GM18873 (cell line): ENCODE results near the gene CLEC10A.
"Not testable (repeated sequence)": the region's sequence is repeated elsewhere in the genome, so short reads cannot be mapped to it uniquely, and the experiment has no call there.

Experiments used
- ATAC-seq: cut with Tn5 transposase; IDR thresholded peaks from one replicate; pipeline ENCODE4 v1.9.1; 2021; ENCODE audit warnings: mild to moderate bottlenecking, moderate library complexity, moderate number of reproducible peaks; ENCODE audit not compliant: unreplicated experiment, low FRiP score

CLEC10A gene

GRCh38 chr17:7077911-7078546, 2.0 kb downstream of the CLEC10A start:
- no peak for ATAC-seq

GRCh38 chr17:7074931-7075330, 5.1 kb downstream of the CLEC10A start:
- no peak for ATAC-seq

GRCh38 chr17:7072406-7072805, 7.6 kb downstream of the CLEC10A start:
- no peak for ATAC-seq

- no peak for ATAC-seq
These were observed 9.3 kb downstream of the CLEC10A start for GRCh38 chr17:7070712-7071111.

GRCh38 chr17:7068268-7068667, 11.8 kb downstream of the CLEC10A start:
- no peak for ATAC-seq

- no peak for ATAC-seq
These were observed 12.9 kb downstream of the CLEC10A start for GRCh38 chr17:7067198-7067597.

- no peak for ATAC-seq
These were observed 15.8 kb downstream of the CLEC10A start for GRCh38 chr17:7064261-7064660.

GRCh38 chr17:7063518-7064094, 16.4 kb downstream of the CLEC10A start:
- no peak for ATAC-seq

GRCh38 chr17:7060165-7060891, 19.7 kb downstream of the CLEC10A start:
- ATAC-seq, result no peak

GRCh38 chr17:7058831-7059447, 21.1 kb downstream of the CLEC10A start:
- no peak for ATAC-seq

GRCh38 chr17:7056386-7056785, 23.7 kb downstream of the CLEC10A start:
- no peak for ATAC-seq

GRCh38 chr17:7050583-7050982, 29.5 kb downstream of the CLEC10A start:
- ATAC-seq, result not testable (repeated sequence)

- ATAC-seq, result no peak
These were observed 31.1 kb downstream of the CLEC10A start for GRCh38 chr17:7048968-7049367.

- ATAC-seq, result no peak
These were observed 32.5 kb downstream of the CLEC10A start for GRCh38 chr17:7047566-7047965.

GRCh38 chr17:7046725-7047397, 33.2 kb downstream of the CLEC10A start:
- ATAC-seq, result not testable (repeated sequence)

GRCh38 chr17:7046127-7046724, 33.8 kb downstream of the CLEC10A start:
- no peak for ATAC-seq

- ATAC-seq, result no peak
These were observed 34.4 kb downstream of the CLEC10A start for GRCh38 chr17:7045492-7046126.

- no peak for ATAC-seq
These were observed 36.4 kb downstream of the CLEC10A start, which contains the start of gene SLC16A11 for GRCh38 chr17:7043497-7044198. Gene SLC16A11 (minus strand): TSS chr17:7044092. CDS start chr17:7043513, 579 bp downstream.

- ATAC-seq, result no peak
These were observed 36.9 kb downstream of the CLEC10A start for GRCh38 chr17:7043182-7043496.
